Breast epithelium (tissue), 4 donors: Measurements from ENCODE around the gene RPL13A. TPM values are rescaled to one million over a fixed set of nuclear protein-coding genes. Genes with fewer than 3 reads are reported as not detected.

ENCODE experiments used
- DNase-seq, 2 donors: peaks; one replicate each; pipeline ENCODE4 v3.0.0-alpha.2; 2019; ENCODE audit warnings: low spot score in 2 of 2
- H3K27ac ChIP-seq, 2 donors: fragments of 200-600 bp; sonication (generic) in 1 of 2; one replicate each; pipeline ENCODE4 v1.5.1; 2016 to 2019; ENCODE audit warnings: mild to moderate bottlenecking in 1 of 2
- H3K27me3 ChIP-seq, 2 donors: fragments of 200-600 bp; sonication (generic) in 1 of 2; one replicate each; pipeline versions ENCODE4 v1.5.1 to v1.6.0; 2017 to 2019; ENCODE audit warnings: control low read depth in 1 of 2, mild to moderate bottlenecking in 1 of 2
- H3K36me3 ChIP-seq: fragments of 200-600 bp; one replicate; pipeline ENCODE4 v1.5.1; 2019
- H3K4me1 ChIP-seq, 2 donors: fragments of 200-600 bp; sonication (generic); one replicate each; pipeline ENCODE4 v1.5.1; 2016 to 2019; ENCODE audit warnings: control low read depth in 1 of 2
- H3K4me3 ChIP-seq, 3 donors: fragments of 200-600 bp; sonication (generic); 1 replicate in 2 of 3; 2 replicates in 1 of 3; pipeline ENCODE4 v1.5.1; 2016 to 2019; ENCODE audit warnings: mild to moderate bottlenecking in 3 of 3, moderate library complexity in 2 of 3
- H3K9me3 ChIP-seq, 2 donors: fragments of 200-600 bp; sonication (generic) in 1 of 2; one replicate each; pipeline ENCODE4 v1.5.1; 2016 to 2019; ENCODE audit warnings: control low read depth in 1 of 2
- CTCF ChIP-seq, 3 donors: fragments of 450-650 bp; IDR thresholded peaks; one replicate each; pipeline ENCODE4 v1.5.1; 2016 to 2017; ENCODE audit warnings: antibody characterized with exemption in 3 of 3, mild to moderate bottlenecking in 3 of 3, moderate library complexity in 3 of 3
- POLR2A ChIP-seq: fragments of 450-650 bp; IDR thresholded peaks from one replicate; pipeline ENCODE4 v1.6.1; 2016; ENCODE audit warnings: antibody characterized with exemption, mild to moderate bottlenecking, moderate library complexity
- POLR2AphosphoS5 ChIP-seq, 3 donors: sonication (generic); formaldehyde crosslinking; IDR thresholded peaks; one replicate each; pipeline ENCODE4 v1.6.1; 2017; ENCODE audit warnings: antibody characterized with exemption in 3 of 3
- intact Hi-C: fragments of 100-400 bp; cut with DNase I; formaldehyde crosslinking; loops from one replicate; pipeline ENCODE4 v1.15.1; 2023; ENCODE audit warnings: low total_unique reads
- total RNA-seq, 3 donors: library from RNA; depleted of rRNA; stranded (reverse); fragments of >200 nt; gene quantifications; one replicate each; pipeline ENCODE4 v1.1.0, GENCODE V29; 2016

Gene RPL13A
- total RNA-seq, 3 donors from 2014 or later: 3,591 to 5,468 (median 4,346) TPM

DNA sequence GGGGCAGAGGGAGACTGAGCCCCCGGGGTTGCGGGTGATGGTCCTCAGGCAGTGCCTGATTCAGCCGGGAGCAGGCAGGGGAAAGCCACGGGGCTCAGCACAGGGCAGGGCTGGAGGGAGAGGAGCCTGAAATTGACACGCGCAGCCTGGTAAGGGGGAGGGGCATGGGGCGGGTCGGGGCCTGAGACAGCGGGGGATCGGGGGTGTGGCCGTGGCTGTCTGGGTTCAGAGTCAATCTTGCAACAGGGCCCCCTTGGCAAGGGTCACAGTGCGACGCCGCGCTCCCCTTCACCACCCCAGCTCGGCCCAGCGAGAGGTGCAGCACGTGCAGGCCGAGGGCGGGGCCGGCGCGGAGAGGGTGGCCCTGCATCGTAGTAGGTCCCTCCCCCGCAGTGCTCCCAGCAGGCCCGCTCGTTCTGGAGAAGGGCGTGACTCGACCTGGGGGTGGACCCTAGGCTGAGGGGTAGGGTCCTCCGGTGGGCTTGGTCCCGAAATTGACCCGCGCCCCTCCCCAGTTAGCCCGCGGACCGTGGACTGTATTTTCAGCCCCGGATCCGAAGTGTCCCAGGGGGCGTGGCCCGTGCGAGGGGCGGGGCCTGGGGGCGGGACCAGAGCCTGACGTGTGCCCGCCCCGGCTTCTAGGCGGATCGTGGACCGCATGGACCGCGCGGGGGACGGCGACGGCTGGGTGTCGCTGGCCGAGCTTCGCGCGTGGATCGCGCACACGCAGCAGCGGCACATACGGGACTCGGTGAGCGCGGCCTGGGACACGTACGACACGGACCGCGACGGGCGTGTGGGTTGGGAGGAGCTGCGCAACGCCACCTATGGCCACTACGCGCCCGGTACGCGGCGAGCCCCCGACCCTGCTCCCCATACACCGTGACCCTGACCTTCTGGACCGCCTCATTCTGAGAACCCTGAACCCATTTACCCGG, 46.4 kb downstream of the RPL13A start:
- peak; percentile 63 to 75 for DNase-seq

GRCh38 chr19:49534632-49535385, 47.4 kb downstream of the RPL13A start:
- no peaks in the 10 kb centered on the region for H3K27me3 ChIP-seq
- no peaks in the 10 kb centered on the region for H3K9me3 ChIP-seq
- TF ChIP-seq POLR2A: no peak
- TF ChIP-seq POLR2AphosphoS5 (IDR thresholded peaks at IDR 0.05): no peak
- no peak for TF ChIP-seq CTCF (IDR thresholded peaks at IDR 0.05)
- no peaks in the 10 kb centered on the region for H3K36me3 ChIP-seq
- H3K27ac ChIP-seq: no peak overlapping the region
- no peak for DNase-seq
- H3K4me3 ChIP-seq: peak overlapping the region in 2 of 3 donors; percentile 63 to 67
- intact Hi-C loops: no loop called here
- peaks cover 0 to 3% of the 10 kb centered on the region in 2 donors for H3K4me1 ChIP-seq

More for the DNA sequence above, 46.4 kb downstream of the RPL13A start:
- H3K4me1 ChIP-seq: peaks cover 0 to 3% of the 10 kb centered on the region in 2 donors
- H3K27ac ChIP-seq: no peak overlapping the region
- H3K36me3 ChIP-seq: no peaks in the 10 kb centered on the region
- no peaks in the 10 kb centered on the region for H3K27me3 ChIP-seq
- peak overlapping the region; percentile 46 to 67 (median 63) for H3K4me3 ChIP-seq
- H3K9me3 ChIP-seq: no peaks in the 10 kb centered on the region
- intact Hi-C loops: loop anchor here (1.0 kb wide), 1 partner anchor 26 kb away; no protein-coding TSS in a partner anchor
- peak in 2 of 3 donors; percentile 20 to 50 for TF ChIP-seq CTCF (IDR thresholded peaks at IDR 0.05)
- no peak for TF ChIP-seq POLR2A

DNA sequence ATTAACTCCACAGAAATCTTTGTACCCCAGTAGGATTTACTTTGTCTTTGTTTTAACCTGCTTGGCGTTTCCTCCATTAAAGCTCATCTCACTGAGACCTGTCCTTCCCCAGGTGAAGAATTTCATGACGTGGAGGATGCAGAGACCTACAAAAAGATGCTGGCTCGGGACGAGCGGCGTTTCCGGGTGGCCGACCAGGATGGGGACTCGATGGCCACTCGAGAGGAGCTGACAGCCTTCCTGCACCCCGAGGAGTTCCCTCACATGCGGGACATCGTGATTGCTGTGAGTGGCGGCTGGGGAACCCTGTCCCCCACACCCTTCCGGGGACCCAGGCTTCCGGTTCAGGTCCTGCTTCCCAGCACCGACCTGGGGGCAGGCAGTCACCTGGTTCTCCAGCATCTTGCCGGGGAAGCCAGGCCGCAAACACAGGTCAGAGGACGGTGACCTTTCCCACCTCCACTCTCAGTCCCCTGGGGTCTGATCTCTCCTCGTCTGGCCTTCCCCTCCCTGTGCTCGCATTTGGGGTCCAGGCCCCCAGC, 49.6 kb downstream of the RPL13A start:
- no peaks in the 10 kb centered on the region for H3K9me3 ChIP-seq
- H3K27me3 ChIP-seq: no peaks in the 10 kb centered on the region
- H3K4me1 ChIP-seq: peaks cover 0 to 3% of the 10 kb centered on the region in 2 donors
- intact Hi-C loops: no loop called here
- no peaks in the 10 kb centered on the region for H3K36me3 ChIP-seq
- no peak overlapping the region for H3K4me3 ChIP-seq
- no peak overlapping the region for H3K27ac ChIP-seq
- DNase-seq: no peak
- TF ChIP-seq CTCF (IDR thresholded peaks at IDR 0.05): no peak
- no peak for TF ChIP-seq POLR2AphosphoS5 (IDR thresholded peaks at IDR 0.05)

DNA sequence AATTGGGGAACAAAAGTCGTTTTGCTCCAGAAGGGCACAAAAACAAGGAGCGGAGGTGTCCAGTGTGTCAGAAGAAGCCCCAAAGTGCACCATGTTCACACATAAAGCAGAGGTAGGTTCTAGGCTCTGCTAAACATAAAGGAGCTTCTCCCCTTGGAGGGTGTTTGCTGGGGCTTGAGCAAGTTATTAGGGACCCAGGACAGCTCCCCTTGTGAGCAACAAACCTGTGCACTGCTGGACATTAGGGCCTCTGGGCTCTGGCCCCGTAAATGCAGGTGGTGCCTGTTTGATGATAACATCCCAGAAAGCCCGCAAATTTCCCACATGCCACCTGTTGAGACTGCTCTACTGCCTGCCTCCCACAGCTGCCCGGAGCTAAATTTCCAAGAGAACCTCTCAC, 51.2 kb downstream of the RPL13A start:
- intact Hi-C loops: no loop called here
- peaks cover 0 to 3% of the 10 kb centered on the region in 2 donors for H3K4me1 ChIP-seq
- no peaks in the 10 kb centered on the region for H3K27me3 ChIP-seq
- TF ChIP-seq POLR2A (no peak), POLR2AphosphoS5 (IDR thresholded peaks at IDR 0.05) (no peak), CTCF (IDR thresholded peaks at IDR 0.05) (no peak)
- no peaks in the 10 kb centered on the region for H3K36me3 ChIP-seq
- H3K4me3 ChIP-seq: no peak overlapping the region
- H3K27ac ChIP-seq: no peak overlapping the region
- DNase-seq: no peak
- no peaks in the 10 kb centered on the region for H3K9me3 ChIP-seq
